NB4 (cell line): ENCODE results near the gene CPEB4.

Source experiments
- MYC ChIP-seq: IDR thresholded peaks from 2 replicates; pipeline ENCODE4 v1.6.1; 2011; ENCODE audit warnings: low read depth, low read length
- POLR2A ChIP-seq: IDR thresholded peaks from 2 replicates; pipeline ENCODE4 v1.6.1; 2011; ENCODE audit warnings: mild to moderate bottlenecking; ENCODE audit not compliant: insufficient read length; ENCODE audit errors: extremely low read depth
- TF ChIP-seq, protein P1 (sequence below): IDR thresholded peaks from one replicate; pipeline ENCODE4 v1.5.1; 2012; ENCODE audit warnings: low read depth, low read length
- TF ChIP-seq, protein P2 (sequence below): IDR thresholded peaks from 2 replicates; pipeline ENCODE4 v1.6.1; 2011; ENCODE audit warnings: low read depth, low read length

DNA sequence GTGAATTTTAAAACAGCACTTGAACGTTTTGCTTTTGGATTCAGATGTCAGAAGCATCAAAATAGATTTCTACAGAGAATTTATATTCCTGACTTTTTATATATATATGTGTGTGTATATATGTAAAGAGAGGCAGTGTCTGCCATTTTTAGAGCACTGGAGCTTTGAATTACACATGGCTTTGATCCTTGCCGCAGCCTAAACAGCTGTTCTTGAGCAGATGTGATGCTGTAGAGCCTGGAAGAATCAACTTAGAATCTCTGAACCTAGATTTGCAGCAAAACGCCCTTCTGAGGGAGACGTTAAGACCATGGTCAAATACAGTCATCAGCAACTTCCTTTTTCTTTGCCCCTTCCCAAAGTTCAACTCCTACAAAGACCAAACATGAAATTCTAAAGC is 79.1 kb downstream of the CPEB4 start:
- TF ChIP-seq, protein P1, sequence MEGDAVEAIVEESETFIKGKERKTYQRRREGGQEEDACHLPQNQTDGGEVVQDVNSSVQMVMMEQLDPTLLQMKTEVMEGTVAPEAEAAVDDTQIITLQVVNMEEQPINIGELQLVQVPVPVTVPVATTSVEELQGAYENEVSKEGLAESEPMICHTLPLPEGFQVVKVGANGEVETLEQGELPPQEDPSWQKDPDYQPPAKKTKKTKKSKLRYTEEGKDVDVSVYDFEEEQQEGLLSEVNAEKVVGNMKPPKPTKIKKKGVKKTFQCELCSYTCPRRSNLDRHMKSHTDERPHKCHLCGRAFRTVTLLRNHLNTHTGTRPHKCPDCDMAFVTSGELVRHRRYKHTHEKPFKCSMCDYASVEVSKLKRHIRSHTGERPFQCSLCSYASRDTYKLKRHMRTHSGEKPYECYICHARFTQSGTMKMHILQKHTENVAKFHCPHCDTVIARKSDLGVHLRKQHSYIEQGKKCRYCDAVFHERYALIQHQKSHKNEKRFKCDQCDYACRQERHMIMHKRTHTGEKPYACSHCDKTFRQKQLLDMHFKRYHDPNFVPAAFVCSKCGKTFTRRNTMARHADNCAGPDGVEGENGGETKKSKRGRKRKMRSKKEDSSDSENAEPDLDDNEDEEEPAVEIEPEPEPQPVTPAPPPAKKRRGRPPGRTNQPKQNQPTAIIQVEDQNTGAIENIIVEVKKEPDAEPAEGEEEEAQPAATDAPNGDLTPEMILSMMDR = no peak
- no peak for TF ChIP-seq POLR2A
- TF ChIP-seq, protein P2, sequence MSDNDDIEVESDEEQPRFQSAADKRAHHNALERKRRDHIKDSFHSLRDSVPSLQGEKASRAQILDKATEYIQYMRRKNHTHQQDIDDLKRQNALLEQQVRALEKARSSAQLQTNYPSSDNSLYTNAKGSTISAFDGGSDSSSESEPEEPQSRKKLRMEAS = no peak
- TF ChIP-seq MYC = no peak
